Activated CD4-positive, alpha-beta memory T cell treated with anti-CD3 and anti-CD28 coated beads, Interleukin-2, amount 10 ng/mL, durations not matched to agents 7 days and 5 days (primary cell): Measurements from ENCODE around the gene TGFA. TPM values are rescaled to one million over a fixed set of nuclear protein-coding genes. Genes with fewer than 3 reads are reported as not detected.

Experiments
- CTCF ChIA-PET: fragments of 350-600 bp; sonication (Branson Sonifier 250); formaldehyde crosslinking; loops from one replicate; lab custom pipeline; 2021; ENCODE audit warnings: antibody characterized with exemption, inconsistent platforms; lab: Charles Lee
- POLR2A ChIA-PET: fragments of 350-600 bp; sonication (Branson Sonifier 250); formaldehyde crosslinking; loops from one replicate; lab custom pipeline; 2021; ENCODE audit warnings: antibody characterized with exemption; lab: Charles Lee
- DNase-seq: peaks from one replicate; pipeline ENCODE4 v3.0.0-alpha.2; 2020
- H3K27ac Mint-ChIP-seq: one replicate; pipeline ENCODE4 v1.8.0; 2021; ENCODE audit warnings: mild to moderate bottlenecking, mixed read lengths
- H3K27me3 Mint-ChIP-seq: one replicate; pipeline ENCODE4 v1.8.0; 2021; ENCODE audit warnings: mixed read lengths
- H3K36me3 Mint-ChIP-seq: one replicate; pipeline ENCODE4 v1.8.0; 2021; ENCODE audit warnings: low read depth, mixed read lengths
- H3K4me1 Mint-ChIP-seq: one replicate; pipeline ENCODE4 v1.8.0; 2021; ENCODE audit warnings: mixed read lengths
- H3K4me3 Mint-ChIP-seq: one replicate; pipeline ENCODE4 v1.8.0; 2021; ENCODE audit warnings: mild to moderate bottlenecking, mixed read lengths
- H3K9me3 Mint-ChIP-seq: one replicate; pipeline ENCODE4 v1.8.0; 2021; ENCODE audit warnings: mixed read lengths
- total RNA-seq, 2 experiments: library from RNA; stranded (reverse); gene quantifications; one replicate each; pipeline ENCODE4 v1.2.3, GENCODE V29; 2021

The TGFA gene
- total RNA-seq, 2 experiments from 2014 or later = not detected

GRCh38 chr2:70549064-70549710, 4.4 kb downstream of the TGFA start:
- CTCF ChIA-PET = no interaction called here
- H3K4me3 Mint-ChIP-seq = no peak overlapping the region
- peaks cover 14% of the 10 kb centered on the region for H3K4me1 Mint-ChIP-seq
- peaks cover 49% of the 10 kb centered on the region for H3K27me3 Mint-ChIP-seq
- POLR2A ChIA-PET = no interaction called here
- DNase-seq = no peak
- no peaks in the 10 kb centered on the region for H3K9me3 Mint-ChIP-seq
- H3K27ac Mint-ChIP-seq = no peak overlapping the region
- no peaks in the 10 kb centered on the region for H3K36me3 Mint-ChIP-seq

- Mint-ChIP-seq H3K36me3 (no peaks in the 10 kb centered on the region), H3K4me3 (no peak overlapping the region), H3K4me1 (peaks cover 10% of the 10 kb centered on the region), H3K27ac (no peak overlapping the region), H3K27me3 (peaks cover 45% of the 10 kb centered on the region), H3K9me3 (no peaks in the 10 kb centered on the region)
- ChIA-PET POLR2A (no interaction called here), CTCF (no interaction called here)
- DNase-seq = no peak
Observed at GRCh38 chr2:70548233-70548632, 5.4 kb downstream of the TGFA start.

- peaks cover 31% of the 10 kb centered on the region for H3K27me3 Mint-ChIP-seq
- no peak overlapping the region for H3K27ac Mint-ChIP-seq
- H3K4me1 Mint-ChIP-seq = no peaks in the 10 kb centered on the region
- CTCF ChIA-PET = interaction anchor here (0.5 kb wide), 1 partner anchor 1091 kb away, joined by 3 read pairs; no protein-coding TSS in a partner anchor
- H3K4me3 Mint-ChIP-seq = no peak overlapping the region
- no peak for DNase-seq
- H3K9me3 Mint-ChIP-seq = no peaks in the 10 kb centered on the region
- POLR2A ChIA-PET = no interaction called here
- H3K36me3 Mint-ChIP-seq = no peaks in the 10 kb centered on the region
Observed at GRCh38 chr2:70546885-70547284, 6.7 kb downstream of the TGFA start.

DNA sequence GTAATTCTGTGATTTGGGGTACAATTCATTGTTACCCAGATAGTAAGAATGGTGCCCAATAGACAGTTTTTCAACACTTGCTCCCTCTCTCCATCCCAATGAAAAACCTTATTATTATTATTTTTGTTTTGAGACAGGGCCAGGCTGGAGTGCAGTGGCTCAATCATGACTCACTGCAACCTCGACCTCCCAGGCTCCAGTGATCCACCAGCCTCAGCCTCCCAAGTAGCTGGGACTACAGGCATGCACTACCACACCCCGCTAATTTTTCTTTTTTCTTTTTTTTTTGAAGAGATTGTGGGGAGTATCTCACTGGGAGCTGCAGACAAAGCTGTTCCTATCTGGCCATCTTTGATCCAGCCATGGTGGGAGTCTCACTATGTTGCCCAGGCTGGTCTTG, 7.2 kb downstream of the TGFA start:
- H3K36me3 Mint-ChIP-seq = no peaks in the 10 kb centered on the region
- no peaks in the 10 kb centered on the region for H3K9me3 Mint-ChIP-seq
- CTCF ChIA-PET = interaction anchor here (0.5 kb wide), 1 partner anchor 1091 kb away, joined by 3 read pairs; no protein-coding TSS in a partner anchor
- H3K4me3 Mint-ChIP-seq = no peak overlapping the region
- H3K27ac Mint-ChIP-seq = no peak overlapping the region
- peaks cover 27% of the 10 kb centered on the region for H3K27me3 Mint-ChIP-seq
- no peaks in the 10 kb centered on the region for H3K4me1 Mint-ChIP-seq
- no peak for DNase-seq
- POLR2A ChIA-PET = no interaction called here

DNA sequence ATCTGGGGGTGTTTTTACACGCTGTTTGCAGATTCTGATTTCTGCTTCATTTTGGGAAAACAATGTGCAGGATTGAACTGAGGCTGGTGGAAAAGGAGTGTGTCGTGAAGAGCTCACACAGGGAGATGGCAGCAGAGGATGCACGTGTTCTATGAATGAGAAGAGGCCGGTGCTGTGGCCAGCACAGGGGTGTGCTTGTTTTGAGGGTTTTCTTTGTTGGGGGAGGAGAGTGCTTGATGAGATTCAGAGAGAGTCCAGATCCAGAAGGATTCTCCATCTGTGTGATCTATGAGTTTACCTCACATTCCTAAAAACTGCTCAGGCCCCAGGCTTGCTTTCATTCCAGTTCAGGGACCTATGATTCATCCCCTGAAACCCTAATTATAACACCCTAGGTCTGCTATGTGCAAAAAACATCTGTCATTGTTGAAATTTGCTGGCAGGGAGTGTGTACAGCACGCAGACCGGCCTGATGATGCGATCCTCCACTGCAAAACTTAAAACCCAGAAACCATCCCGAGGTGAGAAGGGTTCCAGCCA, 12.1 kb downstream of the TGFA start:
- ChIA-PET POLR2A (no interaction called here), CTCF (no interaction called here)
- Mint-ChIP-seq H3K9me3 (peaks cover 2% of the 10 kb centered on the region), H3K4me3 (no peak overlapping the region), H3K27ac (no peak overlapping the region), H3K27me3 (peaks cover 17% of the 10 kb centered on the region), H3K4me1 (no peaks in the 10 kb centered on the region), H3K36me3 (no peaks in the 10 kb centered on the region)
- DNase-seq = no peak

DNA sequence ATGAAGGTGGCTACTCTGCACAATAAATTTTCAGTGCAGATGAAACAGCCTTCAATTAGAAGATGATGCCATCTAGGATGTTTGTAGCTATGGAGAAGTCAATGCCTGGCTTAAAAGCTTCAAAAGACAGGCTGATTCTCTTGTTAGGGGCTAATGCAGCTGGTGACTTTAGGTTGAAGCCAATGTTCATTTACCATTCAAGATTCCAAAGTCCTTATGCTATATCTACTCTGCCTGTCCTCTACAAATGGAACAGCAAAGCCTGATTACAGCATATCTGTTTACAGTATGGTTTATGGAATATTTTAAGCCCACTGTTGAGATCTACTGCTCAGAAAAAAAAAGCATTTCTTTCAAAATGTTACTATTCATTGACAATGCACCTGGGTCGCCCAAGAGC, 15.8 kb downstream of the TGFA start:
- H3K4me1 Mint-ChIP-seq = no peaks in the 10 kb centered on the region
- no peak overlapping the region for H3K27ac Mint-ChIP-seq
- no peak overlapping the region for H3K4me3 Mint-ChIP-seq
- peaks cover 8% of the 10 kb centered on the region for H3K9me3 Mint-ChIP-seq
- CTCF ChIA-PET = no interaction called here
- no peaks in the 10 kb centered on the region for H3K36me3 Mint-ChIP-seq
- DNase-seq = no peak
- H3K27me3 Mint-ChIP-seq = peaks cover 17% of the 10 kb centered on the region
- POLR2A ChIA-PET = interaction anchor here (0.8 kb wide), 1 partner anchor 10 kb away, joined by 3 read pairs; no protein-coding TSS in a partner anchor

DNA sequence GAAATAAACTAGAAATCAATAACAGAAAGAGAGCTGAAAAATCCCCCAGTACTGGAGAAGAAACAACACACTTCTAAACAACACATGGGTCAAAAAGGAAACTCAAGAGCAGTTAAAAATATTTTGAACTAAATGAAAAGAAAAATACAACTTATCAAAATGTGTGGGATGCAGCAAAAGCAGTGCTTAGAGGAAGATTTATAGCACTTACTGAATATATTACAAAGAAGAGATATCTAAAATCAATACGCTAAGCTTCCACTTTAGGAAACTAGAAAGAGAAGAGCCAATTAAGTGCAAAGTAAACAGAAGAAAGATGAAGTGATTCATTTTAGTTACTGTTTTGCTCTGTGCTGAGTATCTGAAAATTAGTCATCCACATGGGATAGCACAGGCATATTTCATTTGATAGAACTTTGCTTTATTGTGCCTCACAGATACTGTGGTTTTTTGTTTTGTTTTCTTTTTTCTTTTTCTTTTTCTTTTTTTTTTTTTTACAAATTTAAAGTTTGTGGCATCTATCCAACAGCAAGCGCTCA, 17.0 kb downstream of the TGFA start:
- ChIA-PET CTCF (interaction anchor here (1.2 kb wide), 1 partner anchor 16 kb away, joined by 3 read pairs; no protein-coding TSS in a partner anchor), POLR2A (no interaction called here)
- H3K27me3 Mint-ChIP-seq = peaks cover 17% of the 10 kb centered on the region

GRCh38 chr2:70535573-70535972, 18.1 kb downstream of the TGFA start:
- Mint-ChIP-seq H3K36me3 (no peaks in the 10 kb centered on the region), H3K4me3 (no peak overlapping the region), H3K4me1 (no peaks in the 10 kb centered on the region), H3K27me3 (peaks cover 15% of the 10 kb centered on the region), H3K9me3 (peaks cover 8% of the 10 kb centered on the region), H3K27ac (no peak overlapping the region)
- no peak for DNase-seq
- CTCF ChIA-PET = interaction anchor here (1.2 kb wide), 1 partner anchor 17 kb away, joined by 3 read pairs; no protein-coding TSS in a partner anchor
- POLR2A ChIA-PET = no interaction called here

More for the DNA sequence above, 17.0 kb downstream of the TGFA start:
- no peak overlapping the region for H3K4me3 Mint-ChIP-seq
- H3K36me3 Mint-ChIP-seq = no peaks in the 10 kb centered on the region
- H3K9me3 Mint-ChIP-seq = peaks cover 8% of the 10 kb centered on the region
- no peak for DNase-seq
- H3K27ac Mint-ChIP-seq = no peak overlapping the region
- H3K4me1 Mint-ChIP-seq = no peaks in the 10 kb centered on the region

GRCh38 chr2:70534183-70534836, 19.3 kb downstream of the TGFA start:
- Mint-ChIP-seq H3K27ac (no peak overlapping the region), H3K4me1 (no peaks in the 10 kb centered on the region), H3K36me3 (no peaks in the 10 kb centered on the region), H3K27me3 (peaks cover 12% of the 10 kb centered on the region), H3K4me3 (no peak overlapping the region), H3K9me3 (peaks cover 8% of the 10 kb centered on the region)
- CTCF ChIA-PET = interaction anchor here (1.2 kb wide), 1 partner anchor 10 kb away, joined by 3 read pairs; no protein-coding TSS in a partner anchor
- no peak for DNase-seq
- POLR2A ChIA-PET = no interaction called here

DNA sequence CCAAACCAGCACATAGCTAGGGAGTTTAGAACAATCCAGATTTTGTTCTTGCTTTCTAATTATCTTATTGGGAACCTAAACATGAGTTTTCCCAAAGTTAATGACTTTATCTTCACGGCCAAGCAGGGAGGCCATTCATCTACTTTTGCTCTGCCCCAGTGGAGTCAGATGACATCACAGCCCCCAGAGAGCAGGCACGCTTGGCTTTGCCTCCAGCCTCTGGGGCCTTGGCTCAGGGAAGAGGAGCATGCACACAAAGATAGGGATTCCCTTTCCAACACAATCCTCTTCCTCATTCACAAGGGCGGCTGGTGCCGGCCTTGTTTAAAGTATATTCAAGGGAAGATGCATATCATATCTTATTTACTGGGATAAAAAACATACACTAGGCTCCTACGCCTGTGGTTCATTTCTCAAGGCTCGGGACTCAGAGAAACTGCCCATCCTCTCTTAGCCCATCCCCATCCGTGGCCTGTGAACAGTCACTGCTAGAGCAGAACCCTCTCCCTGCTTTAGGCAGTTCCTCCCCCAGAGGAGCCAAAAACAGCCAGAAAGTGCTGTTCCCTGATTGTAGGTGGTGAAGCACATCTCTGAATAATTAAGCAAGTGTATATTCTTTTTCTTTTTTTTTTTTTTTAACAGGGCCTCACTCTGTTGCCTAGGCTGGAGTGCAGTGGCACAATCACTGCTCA, 21.2 kb downstream of the TGFA start:
- DNase-seq = no peak
- POLR2A ChIA-PET = no interaction called here
- Mint-ChIP-seq H3K4me1 (no peaks in the 10 kb centered on the region), H3K27ac (no peak overlapping the region), H3K9me3 (peaks cover 7% of the 10 kb centered on the region), H3K27me3 (peaks cover 8% of the 10 kb centered on the region), H3K36me3 (no peaks in the 10 kb centered on the region), H3K4me3 (no peak overlapping the region)
- CTCF ChIA-PET = no interaction called here

GRCh38 chr2:70531419-70532086, 22.1 kb downstream of the TGFA start:
- CTCF ChIA-PET = interaction anchor here (1.2 kb wide), 1 partner anchor 191 kb away, joined by 3 read pairs; no protein-coding TSS in a partner anchor
- Mint-ChIP-seq H3K4me3 (no peak overlapping the region), H3K27ac (no peak overlapping the region)

GRCh38 chr2:70529610-70530009, 24.0 kb downstream of the TGFA start:
- H3K4me1 Mint-ChIP-seq = peaks cover 2% of the 10 kb centered on the region
- no peaks in the 10 kb centered on the region for H3K9me3 Mint-ChIP-seq
- H3K36me3 Mint-ChIP-seq = no peaks in the 10 kb centered on the region
- no peak overlapping the region for H3K27ac Mint-ChIP-seq
- DNase-seq = no peak
- H3K4me3 Mint-ChIP-seq = no peak overlapping the region
- POLR2A ChIA-PET = no interaction called here
- H3K27me3 Mint-ChIP-seq = no peaks in the 10 kb centered on the region
- CTCF ChIA-PET = no interaction called here

More at GRCh38 chr2:70531419-70532086, 22.1 kb downstream of the TGFA start:
- peaks cover 8% of the 10 kb centered on the region for H3K27me3 Mint-ChIP-seq
- no peaks in the 10 kb centered on the region for H3K36me3 Mint-ChIP-seq
- peaks cover 7% of the 10 kb centered on the region for H3K9me3 Mint-ChIP-seq
- POLR2A ChIA-PET = no interaction called here
- no peaks in the 10 kb centered on the region for H3K4me1 Mint-ChIP-seq
- no peak for DNase-seq
